T follicular helper cell (primary cell): ENCODE data around the gene TNFRSF12A.

Experiments
- DNase-seq: peaks from one replicate; pipeline ENCODE4 v3.0.0-alpha.2; 2020; ENCODE audit warnings: low read depth

TNFRSF12A gene

GRCh38 chr16:3012828-3013420, 7.2 kb upstream of the TNFRSF12A start, which contains the start of gene CLDN9:
TSS of gene CLDN9 (plus strand) at chr16:3012923. CDS start at chr16:3013363, 440 bp downstream.
- DNase-seq, result no peak

- no peak for DNase-seq
These were observed 6.6 kb upstream of the TNFRSF12A start for GRCh38 chr16:3013491-3013951.

GRCh38 chr16:3013998-3014690, 6.0 kb upstream of the TNFRSF12A start:
- DNase-seq, result no peak

GRCh38 chr16:3014971-3015370, 5.2 kb upstream of the TNFRSF12A start:
- no peak for DNase-seq

GRCh38 chr16:3015865-3016521, 4.2 kb upstream of the TNFRSF12A start:
- DNase-seq, result no peak

GRCh38 chr16:3017344-3017743, 2.8 kb upstream of the TNFRSF12A start:
- DNase-seq, result no peak

GRCh38 chr16:3017794-3018506, 2.2 kb upstream of the TNFRSF12A start, which contains the start of gene CLDN6:
TSS of gene CLDN6 (minus strand) at chr16:3018183. CDS start at chr16:3016021, 2,162 bp downstream.
- no peak for DNase-seq

GRCh38 chr16:3019594-3020246, 448 bp upstream of the TNFRSF12A start:
- DNase-seq, result no peak

GRCh38 chr16:3020604-3021448, 658 bp downstream of the TNFRSF12A start:
- DNase-seq, result peak; percentile 67

- DNase-seq, result peak; percentile 75
These were observed 1.5 kb downstream of the TNFRSF12A start for GRCh38 chr16:3021449-3022207.

GRCh38 chr16:3022208-3022683, 2.1 kb downstream of the TNFRSF12A start:
- DNase-seq, result peak; percentile 72

GRCh38 chr16:3022684-3023414, 2.7 kb downstream of the TNFRSF12A start:
- no peak for DNase-seq

- DNase-seq, result no peak
These were observed 3.2 kb downstream of the TNFRSF12A start for GRCh38 chr16:3023415-3023668.

GRCh38 chr16:3023669-3024478, 3.7 kb downstream of the TNFRSF12A start, which contains the start of the genes HCFC1R1 and THOC6:
TSS of gene HCFC1R1 (minus strand) at chr16:3023942. CDS start at chr16:3023941, 1 bp downstream.
TSS of gene THOC6 (plus strand) at chr16:3024035. CDS start at chr16:3024327, 292 bp downstream.
- peak; percentile 94 for DNase-seq

- DNase-seq, result no peak
These were observed 5.1 kb downstream of the TNFRSF12A start for GRCh38 chr16:3025032-3026002.

GRCh38 chr16:3026003-3026378, 5.8 kb downstream of the TNFRSF12A start:
- no peak for DNase-seq
